Heart left ventricle (tissue), 13 donors: ENCODE data around the gene CCT2.

Source experiments
- CTCF ChIP-seq, 12 donors: fragments of 200-600 bp; sonication (generic) in 4 of 12; IDR thresholded peaks; one replicate each; pipeline versions ENCODE4 v1.5.0 to v1.8.0; 2018 to 2022; ENCODE audit warnings: antibody characterized with exemption in 12 of 12, mild to moderate bottlenecking in 5 of 12
- POLR2A ChIP-seq, 2 donors: fragments of 450-650 bp; IDR thresholded peaks; one replicate each; pipeline ENCODE4 v1.6.1; 2017; ENCODE audit warnings: antibody characterized with exemption in 2 of 2, mild to moderate bottlenecking in 2 of 2, moderate library complexity in 2 of 2
- donor health status: ischemic (EF 13 %, LVEDD 7.1; RV severe dilation, severe dysfunction).
- donor health status: DM: no; HTN: yes; CAD: no.
- donor health status: DM: no; HTN: no; CAD: no.
- donor health status: ischemic (EF 25% LVEDD 6.9; RV normal size, moderate dysfunction).
- donor health status: ischemic (EF 25% LVEDD 5.7; RV mildly dilated, moderate dysfunction).
- donor health status: ischemic (EF 35%, LVEDD 5.7; RV mildly dilated, moderate dysfunction).
- donor health status: nonischemic (EF 11% LVEDD 7.7; RV severe dilation, severe dysfunction).
- donor health status: DM: yes; HTN: yes; CAD: no.
- donor health status: PGD.
- donor health status: ischemic (EF 29% LVEDD 5.4; RV normal size, mild dysfunction).
- donor health status: nonischemic (EF 23%, LVEDD 6.1; RV moderate dilation, normal function).

GRCh38 chr12:69620077-69620476, 34.8 kb downstream of the CCT2 start:
- TF ChIP-seq POLR2A (IDR thresholded peaks at IDR 0.05) (no peak), CTCF (IDR thresholded peaks at IDR 0.05) (no peak)
